Sigmoid colon (tissue), 3 donors: ENCODE data around the gene FBXO15.

Experiments
- POLR2A ChIP-seq, 2 donors: fragments of 450-650 bp; IDR thresholded peaks; one replicate each; pipeline ENCODE4 v1.6.1; 2016; ENCODE audit warnings: antibody characterized with exemption in 2 of 2, mild to moderate bottlenecking in 2 of 2, moderate library complexity in 2 of 2
- TF ChIP-seq, protein P1 (sequence below), 4 experiments: fragments of 450-650 bp in 3 of 4; fragments of 200-600 bp in 1 of 4; IDR thresholded peaks; one replicate each; pipeline ENCODE4 v1.5.1; 2016 to 2019; ENCODE audit warnings: antibody characterized with exemption in 4 of 4, mild to moderate bottlenecking in 3 of 4, moderate library complexity in 2 of 4

DNA sequence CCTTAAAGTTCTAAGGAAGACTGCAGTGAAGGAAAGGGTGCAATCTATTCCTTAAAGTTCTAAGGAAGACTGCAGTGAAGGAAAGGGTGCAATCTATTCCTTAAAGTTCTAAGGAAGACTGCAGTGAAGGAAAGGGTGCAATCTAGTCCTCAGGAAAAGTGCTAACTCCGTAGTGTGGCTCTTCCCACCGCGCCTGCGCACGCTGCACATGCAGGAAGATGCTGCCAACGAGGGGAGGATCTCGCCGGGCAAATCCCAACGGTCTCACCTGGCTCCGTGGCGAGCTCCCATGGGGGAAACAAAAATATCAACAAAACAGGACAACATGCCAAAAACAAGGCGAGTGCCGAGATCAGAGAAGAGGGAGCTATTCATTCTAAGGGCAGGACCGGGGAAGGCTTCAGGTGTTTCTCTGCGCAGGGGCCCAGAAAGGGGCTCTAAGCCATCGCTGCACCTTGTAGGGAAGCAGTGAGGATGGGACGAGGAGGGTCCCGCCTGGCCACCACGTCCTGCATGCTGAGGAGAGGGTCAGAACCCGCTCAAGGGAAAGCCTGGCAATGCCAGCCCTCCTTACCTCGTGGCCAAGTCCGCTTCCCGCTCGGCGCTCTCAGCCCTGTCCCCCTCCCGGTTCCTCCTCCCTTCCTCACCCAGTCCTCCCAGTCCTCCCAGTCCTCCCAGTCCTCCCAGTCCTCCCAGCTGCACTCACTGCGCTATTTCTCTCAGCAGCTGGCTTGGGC, 25.2 kb upstream of the FBXO15 start:
- TF ChIP-seq, protein P1, sequence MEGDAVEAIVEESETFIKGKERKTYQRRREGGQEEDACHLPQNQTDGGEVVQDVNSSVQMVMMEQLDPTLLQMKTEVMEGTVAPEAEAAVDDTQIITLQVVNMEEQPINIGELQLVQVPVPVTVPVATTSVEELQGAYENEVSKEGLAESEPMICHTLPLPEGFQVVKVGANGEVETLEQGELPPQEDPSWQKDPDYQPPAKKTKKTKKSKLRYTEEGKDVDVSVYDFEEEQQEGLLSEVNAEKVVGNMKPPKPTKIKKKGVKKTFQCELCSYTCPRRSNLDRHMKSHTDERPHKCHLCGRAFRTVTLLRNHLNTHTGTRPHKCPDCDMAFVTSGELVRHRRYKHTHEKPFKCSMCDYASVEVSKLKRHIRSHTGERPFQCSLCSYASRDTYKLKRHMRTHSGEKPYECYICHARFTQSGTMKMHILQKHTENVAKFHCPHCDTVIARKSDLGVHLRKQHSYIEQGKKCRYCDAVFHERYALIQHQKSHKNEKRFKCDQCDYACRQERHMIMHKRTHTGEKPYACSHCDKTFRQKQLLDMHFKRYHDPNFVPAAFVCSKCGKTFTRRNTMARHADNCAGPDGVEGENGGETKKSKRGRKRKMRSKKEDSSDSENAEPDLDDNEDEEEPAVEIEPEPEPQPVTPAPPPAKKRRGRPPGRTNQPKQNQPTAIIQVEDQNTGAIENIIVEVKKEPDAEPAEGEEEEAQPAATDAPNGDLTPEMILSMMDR (IDR thresholded peaks at IDR 0.05) = no peak
- TF ChIP-seq POLR2A (IDR thresholded peaks at IDR 0.05) = no peak
